ENCODE measurements around the gene TSPAN17.

The TSPAN17 gene

DNA sequence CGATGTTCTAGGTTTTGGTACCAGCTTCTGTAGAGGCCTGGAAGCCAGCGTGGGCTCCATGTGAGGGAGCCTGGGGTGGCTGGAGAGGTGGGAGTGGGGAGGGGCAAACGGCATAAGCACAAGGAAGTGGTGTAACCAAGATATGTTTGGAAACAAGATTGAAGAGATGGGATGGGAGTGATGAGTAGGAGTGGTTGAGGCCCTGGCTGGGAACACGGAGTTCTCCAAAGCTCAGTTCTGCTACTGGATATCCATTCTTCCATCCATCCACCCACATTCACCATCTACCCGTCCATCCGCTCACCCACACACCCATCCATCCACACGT lies 12.2 kb downstream of the TSPAN17 start:
- no peak overlapping the region for H3K27ac ChIP-seq (ENCODE audit: low read length)
- no peaks in the 10 kb centered on the region for H4K20me1 ChIP-seq (ENCODE audit: insufficient read depth, low read length)
- H3K4me3 ChIP-seq (ENCODE audit: low read length), result no peak overlapping the region
- no peak for TF ChIP-seq EZH2phosphoT487 (IDR thresholded peaks at IDR 0.05; ENCODE audit: low read depth)
- TF ChIP-seq, protein P1, sequence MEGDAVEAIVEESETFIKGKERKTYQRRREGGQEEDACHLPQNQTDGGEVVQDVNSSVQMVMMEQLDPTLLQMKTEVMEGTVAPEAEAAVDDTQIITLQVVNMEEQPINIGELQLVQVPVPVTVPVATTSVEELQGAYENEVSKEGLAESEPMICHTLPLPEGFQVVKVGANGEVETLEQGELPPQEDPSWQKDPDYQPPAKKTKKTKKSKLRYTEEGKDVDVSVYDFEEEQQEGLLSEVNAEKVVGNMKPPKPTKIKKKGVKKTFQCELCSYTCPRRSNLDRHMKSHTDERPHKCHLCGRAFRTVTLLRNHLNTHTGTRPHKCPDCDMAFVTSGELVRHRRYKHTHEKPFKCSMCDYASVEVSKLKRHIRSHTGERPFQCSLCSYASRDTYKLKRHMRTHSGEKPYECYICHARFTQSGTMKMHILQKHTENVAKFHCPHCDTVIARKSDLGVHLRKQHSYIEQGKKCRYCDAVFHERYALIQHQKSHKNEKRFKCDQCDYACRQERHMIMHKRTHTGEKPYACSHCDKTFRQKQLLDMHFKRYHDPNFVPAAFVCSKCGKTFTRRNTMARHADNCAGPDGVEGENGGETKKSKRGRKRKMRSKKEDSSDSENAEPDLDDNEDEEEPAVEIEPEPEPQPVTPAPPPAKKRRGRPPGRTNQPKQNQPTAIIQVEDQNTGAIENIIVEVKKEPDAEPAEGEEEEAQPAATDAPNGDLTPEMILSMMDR (IDR thresholded peaks at IDR 0.05; ENCODE audit: low read depth, low read length), result no peak
- H3K27me3 ChIP-seq (ENCODE audit: low read depth, low read length), result no peaks in the 10 kb centered on the region
- H3K9me3 ChIP-seq (ENCODE audit: insufficient read depth, low read length), result no peaks in the 10 kb centered on the region
- H3K79me2 ChIP-seq (ENCODE audit: low read length), result no peaks in the 10 kb centered on the region
- no peak overlapping the region for H3K4me2 ChIP-seq (ENCODE audit: low read length)
- no peaks in the 10 kb centered on the region for H3K36me3 ChIP-seq (replicated peaks; ENCODE audit: low read depth, low read length)
- H3K4me1 ChIP-seq (ENCODE audit: low read length), result peaks cover 17% of the 10 kb centered on the region
- H2AFZ ChIP-seq (ENCODE audit: low read depth, low read length), result no peak overlapping the region
- no peak overlapping the region for H3K9ac ChIP-seq (ENCODE audit: low read length)

- Histone ChIP-seq H2AFZ (ENCODE audit: low read depth, low read length) (no peak overlapping the region), H4K20me1 (ENCODE audit: insufficient read depth, low read length) (no peaks in the 10 kb centered on the region), H3K27ac (ENCODE audit: low read length) (no peak overlapping the region), H3K4me2 (ENCODE audit: low read length) (no peak overlapping the region), H3K79me2 (ENCODE audit: low read length) (no peaks in the 10 kb centered on the region), H3K27me3 (ENCODE audit: low read depth, low read length) (no peaks in the 10 kb centered on the region), H3K4me1 (ENCODE audit: low read length) (peaks cover 17% of the 10 kb centered on the region), H3K36me3 (replicated peaks; ENCODE audit: low read depth, low read length) (no peaks in the 10 kb centered on the region), H3K4me3 (ENCODE audit: low read length) (no peak overlapping the region), H3K9ac (ENCODE audit: low read length) (no peak overlapping the region), H3K9me3 (ENCODE audit: insufficient read depth, low read length) (no peaks in the 10 kb centered on the region)
- no peak for TF ChIP-seq EZH2phosphoT487 (IDR thresholded peaks at IDR 0.05; ENCODE audit: low read depth)
- TF ChIP-seq, protein P1 (IDR thresholded peaks at IDR 0.05; ENCODE audit: low read depth, low read length), result no peak
Observed at GRCh38 chr5:176659860-176660461, 12.7 kb downstream of the TSPAN17 start.

- Histone ChIP-seq H3K4me1 (ENCODE audit: low read length) (peaks cover 17% of the 10 kb centered on the region), H3K27me3 (ENCODE audit: low read depth, low read length) (no peaks in the 10 kb centered on the region), H3K79me2 (ENCODE audit: low read length) (no peaks in the 10 kb centered on the region), H3K4me3 (ENCODE audit: low read length) (no peak overlapping the region), H3K9me3 (ENCODE audit: insufficient read depth, low read length) (no peaks in the 10 kb centered on the region), H3K4me2 (ENCODE audit: low read length) (no peak overlapping the region), H4K20me1 (ENCODE audit: insufficient read depth, low read length) (no peaks in the 10 kb centered on the region), H3K9ac (ENCODE audit: low read length) (no peak overlapping the region), H3K27ac (ENCODE audit: low read length) (no peak overlapping the region), H3K36me3 (replicated peaks; ENCODE audit: low read depth, low read length) (no peaks in the 10 kb centered on the region), H2AFZ (ENCODE audit: low read depth, low read length) (no peak overlapping the region)
- TF ChIP-seq, protein P1 (IDR thresholded peaks at IDR 0.05; ENCODE audit: low read depth, low read length), result no peak
- TF ChIP-seq EZH2phosphoT487 (IDR thresholded peaks at IDR 0.05; ENCODE audit: low read depth), result no peak
Observed at GRCh38 chr5:176660530-176660859, 13.2 kb downstream of the TSPAN17 start.

- no peaks in the 10 kb centered on the region for H3K79me2 ChIP-seq (ENCODE audit: low read length)
- no peak overlapping the region for H3K27ac ChIP-seq (ENCODE audit: low read length)
- peak overlapping the region; percentile 31 for H3K4me2 ChIP-seq (ENCODE audit: low read length)
- peaks cover 17% of the 10 kb centered on the region for H3K4me1 ChIP-seq (ENCODE audit: low read length)
- no peak overlapping the region for H3K4me3 ChIP-seq (ENCODE audit: low read length)
- H3K9me3 ChIP-seq (ENCODE audit: insufficient read depth, low read length), result no peaks in the 10 kb centered on the region
- TF ChIP-seq, protein P1 (IDR thresholded peaks at IDR 0.05; ENCODE audit: low read depth, low read length), result peak; percentile 95
- no peak for TF ChIP-seq EZH2phosphoT487 (IDR thresholded peaks at IDR 0.05; ENCODE audit: low read depth)
- no peaks in the 10 kb centered on the region for H3K27me3 ChIP-seq (ENCODE audit: low read depth, low read length)
- no peaks in the 10 kb centered on the region for H3K36me3 ChIP-seq (replicated peaks; ENCODE audit: low read depth, low read length)
- no peak overlapping the region for H3K9ac ChIP-seq (ENCODE audit: low read length)
- no peak overlapping the region for H2AFZ ChIP-seq (ENCODE audit: low read depth, low read length)
- no peaks in the 10 kb centered on the region for H4K20me1 ChIP-seq (ENCODE audit: insufficient read depth, low read length)
Observed at GRCh38 chr5:176660860-176661641, 13.8 kb downstream of the TSPAN17 start.
